ENCODE results near the gene HECTD4. TPM values are rescaled to one million over a fixed set of nuclear protein-coding genes. Genes with fewer than 3 reads are reported as not detected.
A peak's percentile ranks its signal among the peaks of the same experiment; 100 is the strongest.

Gene HECTD4
- total RNA-seq, 1 experiment from 2014 or later: 37.4 TPM

GRCh38 chr12:112381406-112381882, 787 bp downstream of the HECTD4 start:
- peaks cover 51% of the 10 kb centered on the region for H3K79me2 ChIP-seq (ENCODE audit: low read depth)
- no peaks in the 10 kb centered on the region for H3K9me3 ChIP-seq (ENCODE audit: insufficient read depth, low read depth)
- no peaks in the 10 kb centered on the region; the same call in 1 of the 2 replicates for H3F3A ChIP-seq (ENCODE audit: insufficient read depth, low read depth)
- peak in 1 of 2 experiments; percentile 36 for DNase-seq
- no peak overlapping the region for H3K27ac ChIP-seq
- no TSS peak for BruUV-seq (replicated peaks)
- ChIA-PET POLR2A (ENCODE audit: unreplicated experiment) (interaction anchor here (0.6 kb wide), 1 partner anchor 102 kb away, joined by 3 read pairs; no protein-coding TSS in a partner anchor), CTCF (no interaction called here)
- no peak for TF ChIP-seq CTCF (conservative IDR thresholded peaks at IDR 0.05)
- no peak for TF ChIP-seq EZH2 (IDR thresholded peaks at IDR 0.05; ENCODE audit: low read depth)
- H3K4me3 ChIP-seq: peak overlapping the region; percentile 89
- H4K20me1 ChIP-seq (ENCODE audit: insufficient read depth): peaks cover 5% of the 10 kb centered on the region
- peak overlapping the region; percentile 91 for H3K4me2 ChIP-seq
- H3K4me1 ChIP-seq (replicated peaks; ENCODE audit: insufficient read depth): peaks cover 15% of the 10 kb centered on the region
- no peaks in the 10 kb centered on the region for H3K36me3 ChIP-seq (ENCODE audit: low read depth)
- H2AFZ ChIP-seq: peak overlapping the region; percentile 97
- intact Hi-C loops (cut with micrococcal nuclease; ENCODE audit: unreplicated experiment): loop anchor here (1.0 to 10.0 kb wide), 3 partner anchors 307 to 557 kb away; no protein-coding TSS in a partner anchor
- no peaks in the 10 kb centered on the region for H3K9me2 ChIP-seq (ENCODE audit: insufficient read depth)
- H3K27me3 ChIP-seq (ENCODE audit: insufficient read depth, low read depth): no peaks in the 10 kb centered on the region

- CTCF ChIA-PET: interaction anchor here (0.7 kb wide), 1 partner anchor 17 kb away, joined by 3 read pairs; no protein-coding TSS in a partner anchor
- intact Hi-C loops (cut with micrococcal nuclease; ENCODE audit: unreplicated experiment): loop anchor here (1.0 to 10.0 kb wide), 3 partner anchors 306 to 556 kb away; no protein-coding TSS in a partner anchor
- POLR2A ChIA-PET (ENCODE audit: unreplicated experiment): interaction anchor here (0.6 kb wide), 1 partner anchor 101 kb away, joined by 3 read pairs; no protein-coding TSS in a partner anchor
- peaks cover 15% of the 10 kb centered on the region for H3K4me1 ChIP-seq (replicated peaks; ENCODE audit: insufficient read depth)
- H3K9me2 ChIP-seq (ENCODE audit: insufficient read depth): no peaks in the 10 kb centered on the region
- H3K4me2 ChIP-seq: peak overlapping the region; percentile 91
- H3K36me3 ChIP-seq (ENCODE audit: low read depth): no peaks in the 10 kb centered on the region
- H3K27me3 ChIP-seq (ENCODE audit: insufficient read depth, low read depth): no peaks in the 10 kb centered on the region
- H3K79me2 ChIP-seq (ENCODE audit: low read depth): peaks cover 52% of the 10 kb centered on the region
- H3K9me3 ChIP-seq (ENCODE audit: insufficient read depth, low read depth): no peaks in the 10 kb centered on the region
- H4K20me1 ChIP-seq (ENCODE audit: insufficient read depth): peaks cover 5% of the 10 kb centered on the region
- peak overlapping the region; percentile 89 for H3K4me3 ChIP-seq
- no peak overlapping the region for H3K27ac ChIP-seq
- TSS peak; percentile 62 for BruUV-seq (replicated peaks)
- peaks cover under 1% of the 10 kb centered on the region; the same call in 1 of the 2 replicates for H3F3A ChIP-seq (ENCODE audit: insufficient read depth, low read depth)
- peak overlapping the region; percentile 97 for H2AFZ ChIP-seq
- TF ChIP-seq EZH2 (IDR thresholded peaks at IDR 0.05; ENCODE audit: low read depth): no peak
- TF ChIP-seq CTCF (conservative IDR thresholded peaks at IDR 0.05): no peak
- no peak for DNase-seq
These were observed 1.4 kb downstream of the HECTD4 start for GRCh38 chr12:112380663-112381405.

- H3K9me2 ChIP-seq (ENCODE audit: insufficient read depth): no peaks in the 10 kb centered on the region
- peaks cover 9% of the 10 kb centered on the region; the same call in 1 of the 2 replicates for H4K20me1 ChIP-seq (ENCODE audit: insufficient read depth)
- H3K4me2 ChIP-seq: no peak overlapping the region
- intact Hi-C loops (cut with micrococcal nuclease; ENCODE audit: unreplicated experiment): no loop called here
- ChIA-PET CTCF (interaction anchor here (0.7 kb wide), 1 partner anchor 924 kb away, joined by 3 read pairs; no protein-coding TSS in a partner anchor), POLR2A (ENCODE audit: unreplicated experiment) (no interaction called here)
- no peak overlapping the region for H2AFZ ChIP-seq
- H3F3A ChIP-seq (ENCODE audit: insufficient read depth, low read depth): peaks cover 11% of the 10 kb centered on the region
- no peak overlapping the region for H3K4me3 ChIP-seq
- BruUV-seq (replicated peaks): no TSS peak
- no peak overlapping the region for H3K27ac ChIP-seq
- peaks cover 10% of the 10 kb centered on the region for H3K4me1 ChIP-seq (replicated peaks; ENCODE audit: insufficient read depth)
- peaks cover 9% of the 10 kb centered on the region; the same call in 1 of the 2 replicates for H3K9me3 ChIP-seq (ENCODE audit: insufficient read depth, low read depth)
- no peaks in the 10 kb centered on the region for H3K36me3 ChIP-seq (ENCODE audit: low read depth)
- DNase-seq: no peak
- no peak for TF ChIP-seq EZH2 (IDR thresholded peaks at IDR 0.05; ENCODE audit: low read depth)
- TF ChIP-seq CTCF (conservative IDR thresholded peaks at IDR 0.05): no peak
- H3K27me3 ChIP-seq (ENCODE audit: insufficient read depth, low read depth): no peaks in the 10 kb centered on the region
- H3K79me2 ChIP-seq (ENCODE audit: low read depth): peaks cover 79% of the 10 kb centered on the region
These were observed 7.1 kb downstream of the HECTD4 start for GRCh38 chr12:112375105-112375504.

Data from PC-9 (cell line).